RWPE2 (cell line): ENCODE measurements around the gene RBKS.

Experiments used
- ATAC-seq: fragments of 200-7000 bp; cut with Tn5 transposase; 3 replicates; pipeline ENCODE4 v1.9.1; 2021; ENCODE audit warnings: low read depth
- DNase-seq: peaks from one replicate; pipeline ENCODE4 v3.0.0-alpha.2; 2020; ENCODE audit warnings: low spot score
- H3K27ac ChIP-seq: fragments of 450-650 bp; 2 replicates; pipeline ENCODE4 v1.5.1; 2017; ENCODE audit warnings: mild to moderate bottlenecking; ENCODE audit not compliant: poor library complexity, severe bottlenecking
- H3K27me3 ChIP-seq: fragments of 250-450 bp; sonication (Bioruptor Pico); 2 replicates; pipeline ENCODE4 v1.5.1; 2021; ENCODE audit warnings: mild to moderate bottlenecking, moderate library complexity; ENCODE audit not compliant: insufficient read depth, poor library complexity, severe bottlenecking
- H3K36me3 ChIP-seq: fragments of 250-450 bp; sonication (Bioruptor Pico); 2 replicates; pipeline ENCODE4 v1.5.1; 2020; ENCODE audit warnings: low read depth, mild to moderate bottlenecking, moderate library complexity
- H3K4me1 ChIP-seq: fragments of 250-450 bp; sonication (Bioruptor Pico); 2 replicates; pipeline ENCODE4 v1.5.1; 2021; ENCODE audit warnings: mild to moderate bottlenecking, moderate library complexity; ENCODE audit not compliant: insufficient read depth, poor library complexity, severe bottlenecking
- H3K4me3 ChIP-seq: fragments of 250-450 bp; sonication (Bioruptor Pico); 2 replicates; pipeline ENCODE4 v1.5.1; 2021; ENCODE audit warnings: mild to moderate bottlenecking, moderate library complexity; ENCODE audit not compliant: severe bottlenecking
- H3K9me3 ChIP-seq: fragments of 250-450 bp; sonication (Bioruptor Pico); 2 replicates; pipeline ENCODE4 v1.5.1; 2021; ENCODE audit warnings: mild to moderate bottlenecking, moderate library complexity; ENCODE audit not compliant: severe bottlenecking
- CTCF ChIP-seq: fragments of 450-650 bp; IDR thresholded peaks from one replicate; pipeline ENCODE4 v1.5.1; 2017; ENCODE audit warnings: mild to moderate bottlenecking, moderate library complexity; ENCODE audit not compliant: poor library complexity, severe bottlenecking

RBKS gene

GRCh38 chr2:27798948-27799645 is 91.1 kb downstream of the RBKS start:
- no peaks in the 10 kb centered on the region for H3K36me3 ChIP-seq
- H3K27me3 ChIP-seq: no peaks in the 10 kb centered on the region
- ATAC-seq (peak; percentile 98), DNase-seq (peak; percentile 96)
- H3K4me1 ChIP-seq: peaks cover 20% of the 10 kb centered on the region
- no peak for TF ChIP-seq CTCF
- no peaks in the 10 kb centered on the region for H3K9me3 ChIP-seq
- peak overlapping the region; percentile 99 for H3K27ac ChIP-seq
- no peak overlapping the region for H3K4me3 ChIP-seq

- DNase-seq (no peak), ATAC-seq (no peak)
- no peak for TF ChIP-seq CTCF
- peaks cover 20% of the 10 kb centered on the region for H3K4me1 ChIP-seq
- no peaks in the 10 kb centered on the region for H3K27me3 ChIP-seq
- H3K4me3 ChIP-seq: no peak overlapping the region
- H3K27ac ChIP-seq: peak overlapping the region; percentile 99
- no peaks in the 10 kb centered on the region for H3K9me3 ChIP-seq
- H3K36me3 ChIP-seq: no peaks in the 10 kb centered on the region
Observed at GRCh38 chr2:27798486-27798885, 91.7 kb downstream of the RBKS start.

GRCh38 chr2:27797841-27798240 is 92.3 kb downstream of the RBKS start:
- Histone ChIP-seq H3K27ac (peak overlapping the region; percentile 99), H3K27me3 (no peaks in the 10 kb centered on the region), H3K4me1 (peaks cover 22% of the 10 kb centered on the region), H3K9me3 (no peaks in the 10 kb centered on the region), H3K36me3 (no peaks in the 10 kb centered on the region), H3K4me3 (no peak overlapping the region)
- no peak for DNase-seq
- no peak for TF ChIP-seq CTCF
- ATAC-seq: no peak

GRCh38 chr2:27796791-27797765 is 93.1 kb downstream of the RBKS start:
- DNase-seq (no peak), ATAC-seq (no peak)
- Histone ChIP-seq H3K9me3 (no peaks in the 10 kb centered on the region), H3K27ac (peak overlapping the region; percentile 99), H3K4me1 (peaks cover 27% of the 10 kb centered on the region), H3K36me3 (no peaks in the 10 kb centered on the region), H3K4me3 (no peak overlapping the region), H3K27me3 (no peaks in the 10 kb centered on the region)
- no peak for TF ChIP-seq CTCF
